ENCODE data around the gene CZIB.

Gene CZIB

DNA sequence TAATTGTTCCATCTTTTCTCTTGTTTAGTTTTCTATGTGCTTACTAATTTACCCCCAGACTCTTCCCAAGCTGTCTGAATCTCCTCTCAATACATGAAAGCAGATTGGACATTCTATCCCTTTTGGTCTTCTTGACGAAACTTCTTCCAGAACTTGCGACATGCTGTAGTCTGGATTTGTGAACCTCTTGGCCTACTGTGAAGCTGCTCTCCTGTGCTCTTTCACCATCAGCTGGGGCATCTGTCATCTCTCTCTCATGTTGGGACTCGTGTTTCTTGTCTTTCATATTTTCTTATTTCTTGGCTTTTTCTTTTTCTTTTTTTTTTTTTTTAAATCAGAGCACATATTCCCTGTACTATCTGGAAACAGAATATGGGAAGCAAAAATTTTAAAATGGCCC is 17.0 kb downstream of the CZIB start:
- peaks cover 55% of the 10 kb centered on the region for H3K36me3 ChIP-seq (ENCODE audit: control insufficient read depth, insufficient read depth, low read length, severe bottlenecking)

DNA sequence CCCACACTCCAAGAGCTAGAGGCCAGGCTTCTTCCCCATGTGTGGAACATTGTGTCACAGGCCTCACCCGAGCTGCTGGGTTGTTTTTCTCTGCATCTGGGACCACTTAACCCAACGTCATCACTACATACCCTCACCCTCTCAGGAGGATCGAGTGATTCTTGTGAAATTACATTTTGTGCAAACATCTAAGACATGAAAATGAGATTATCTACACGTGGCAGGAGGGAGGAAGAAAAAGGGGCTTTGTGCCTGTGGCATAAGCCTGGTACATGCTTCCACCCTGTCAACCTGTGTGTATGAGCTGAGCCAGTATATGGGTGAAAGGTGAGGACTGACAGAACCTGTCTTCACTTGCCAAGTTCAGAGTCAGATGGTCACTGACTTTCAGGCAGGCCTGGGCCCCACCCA is 22.2 kb downstream of the CZIB start:
- Histone ChIP-seq H3K4me3 (ENCODE audit: low read length) (peak overlapping the region; percentile 95), H3K4me1 (ENCODE audit: control insufficient read depth, insufficient read depth, low read length) (peaks cover 44% of the 10 kb centered on the region), H3K9me3 (ENCODE audit: control insufficient read depth, low read length) (no peaks in the 10 kb centered on the region), H3K27me3 (replicated peaks; ENCODE audit: control insufficient read depth, insufficient read depth, low read length) (no peaks in the 10 kb centered on the region), H3K9ac (ENCODE audit: low read length) (peak overlapping the region; percentile 97), H3K36me3 (ENCODE audit: control insufficient read depth, insufficient read depth, low read length, severe bottlenecking) (peaks cover 26% of the 10 kb centered on the region)
- peak; percentile 90 for DNase-seq (ENCODE audit: low read depth)

More for the DNA sequence above, 17.0 kb downstream of the CZIB start:
- Histone ChIP-seq H3K4me1 (ENCODE audit: control insufficient read depth, insufficient read depth, low read length) (peaks cover 45% of the 10 kb centered on the region), H3K27me3 (replicated peaks; ENCODE audit: control insufficient read depth, insufficient read depth, low read length) (no peaks in the 10 kb centered on the region), H3K9ac (ENCODE audit: low read length) (no peak overlapping the region), H3K9me3 (ENCODE audit: control insufficient read depth, low read length) (no peaks in the 10 kb centered on the region), H3K4me3 (ENCODE audit: low read length) (no peak overlapping the region)
- DNase-seq (ENCODE audit: low read depth), result peak; percentile 32

DNA sequence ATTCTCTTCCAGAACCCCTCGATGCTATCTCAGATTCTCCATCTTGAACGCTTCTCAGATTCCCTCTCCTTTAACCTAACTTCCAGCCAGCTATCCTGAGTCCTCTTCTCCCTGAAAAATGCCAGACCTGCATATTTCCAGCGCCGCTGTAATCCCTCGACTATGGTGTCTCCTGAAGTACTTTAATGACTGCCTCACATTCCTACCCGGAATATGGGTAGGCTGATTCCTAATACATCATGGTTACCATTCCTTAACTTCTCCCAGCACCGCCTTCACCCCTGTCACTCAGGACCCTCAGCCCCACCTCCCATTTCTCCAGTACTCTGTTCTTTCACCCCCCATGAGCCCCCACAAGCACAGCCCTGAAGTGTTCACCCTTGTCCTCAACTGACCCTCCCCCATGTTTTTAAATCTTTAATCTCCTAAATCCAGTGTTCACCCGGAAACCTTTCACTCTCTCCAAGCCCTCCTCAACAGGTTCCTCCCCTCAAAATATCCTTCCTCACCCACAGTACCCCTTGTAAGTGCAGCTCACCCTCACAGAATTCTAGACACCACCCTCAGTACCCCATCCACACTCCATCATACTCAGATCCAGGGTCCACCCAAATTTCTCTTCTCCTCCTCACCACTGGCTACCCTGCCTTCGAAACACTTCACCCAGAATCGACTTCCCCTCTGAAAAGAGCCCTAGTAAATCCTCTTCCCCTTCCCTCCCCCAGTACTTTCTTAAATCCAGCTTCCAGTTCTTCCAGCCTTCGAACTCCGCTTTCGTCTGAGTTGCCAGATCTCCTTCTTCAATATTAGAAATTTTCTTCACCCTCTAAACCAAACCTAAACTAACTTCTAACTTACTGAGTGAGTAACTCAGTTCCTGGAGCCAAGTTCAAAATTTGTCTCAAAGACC is 22.9 kb downstream of the CZIB start:
- no peaks in the 10 kb centered on the region for H3K27me3 ChIP-seq (replicated peaks; ENCODE audit: control insufficient read depth, insufficient read depth, low read length)
- peak overlapping the region; percentile 95 for H3K4me3 ChIP-seq (ENCODE audit: low read length)
- no peaks in the 10 kb centered on the region for H3K9me3 ChIP-seq (ENCODE audit: control insufficient read depth, low read length)
- peaks cover 41% of the 10 kb centered on the region for H3K4me1 ChIP-seq (ENCODE audit: control insufficient read depth, insufficient read depth, low read length)
- H3K9ac ChIP-seq (ENCODE audit: low read length), result peak overlapping the region; percentile 97
- H3K36me3 ChIP-seq (ENCODE audit: control insufficient read depth, insufficient read depth, low read length, severe bottlenecking), result peaks cover 19% of the 10 kb centered on the region
- DNase-seq (ENCODE audit: low read depth), result peak; percentile 60

- Histone ChIP-seq H3K9me3 (ENCODE audit: control insufficient read depth, low read length) (no peaks in the 10 kb centered on the region), H3K4me1 (ENCODE audit: control insufficient read depth, insufficient read depth, low read length) (peaks cover 41% of the 10 kb centered on the region), H3K36me3 (ENCODE audit: control insufficient read depth, insufficient read depth, low read length, severe bottlenecking) (peaks cover 10% of the 10 kb centered on the region), H3K9ac (ENCODE audit: low read length) (peak within 1 kb of the TSS; percentile 97), H3K4me3 (ENCODE audit: low read length) (peak within 1 kb of the TSS; percentile 95), H3K27me3 (replicated peaks; ENCODE audit: control insufficient read depth, insufficient read depth, low read length) (no peaks in the 10 kb centered on the region)
- DNase-seq (ENCODE audit: low read depth), result peak; percentile 97
Observed at GRCh38 chr1:53196485-53197290, 23.7 kb downstream of the CZIB start, which contains the start of gene CPT2. Gene CPT2, plus strand, starts transcription at chr1:53196824. Its CDS starts 120 bp downstream, at chr1:53196944.

- DNase-seq (ENCODE audit: low read depth), result no peak
- Histone ChIP-seq H3K36me3 (ENCODE audit: control insufficient read depth, insufficient read depth, low read length, severe bottlenecking) (peaks cover 4% of the 10 kb centered on the region), H3K9me3 (ENCODE audit: control insufficient read depth, low read length) (no peaks in the 10 kb centered on the region), H3K4me1 (ENCODE audit: control insufficient read depth, insufficient read depth, low read length) (peaks cover 41% of the 10 kb centered on the region), H3K27me3 (replicated peaks; ENCODE audit: control insufficient read depth, insufficient read depth, low read length) (no peaks in the 10 kb centered on the region), H3K9ac (ENCODE audit: low read length) (peak overlapping the region; percentile 97), H3K4me3 (ENCODE audit: low read length) (peak overlapping the region; percentile 95)
Observed at GRCh38 chr1:53196017-53196484, 24.4 kb downstream of the CZIB start.

- peak overlapping the region; percentile 97 for H3K9ac ChIP-seq (ENCODE audit: low read length)
- DNase-seq (ENCODE audit: low read depth), result no peak
- peak overlapping the region; percentile 95 for H3K4me3 ChIP-seq (ENCODE audit: low read length)
- H3K36me3 ChIP-seq (ENCODE audit: control insufficient read depth, insufficient read depth, low read length, severe bottlenecking), result no peaks in the 10 kb centered on the region
- H3K9me3 ChIP-seq (ENCODE audit: control insufficient read depth, low read length), result no peaks in the 10 kb centered on the region
- H3K4me1 ChIP-seq (ENCODE audit: control insufficient read depth, insufficient read depth, low read length), result peaks cover 41% of the 10 kb centered on the region
- H3K27me3 ChIP-seq (replicated peaks; ENCODE audit: control insufficient read depth, insufficient read depth, low read length), result no peaks in the 10 kb centered on the region
Observed at GRCh38 chr1:53195246-53196016, 25.0 kb downstream of the CZIB start.

GRCh38 chr1:53190210-53190611 is 30.2 kb downstream of the CZIB start:
- Histone ChIP-seq H3K36me3 (ENCODE audit: control insufficient read depth, insufficient read depth, low read length, severe bottlenecking) (no peaks in the 10 kb centered on the region), H3K9ac (ENCODE audit: low read length) (no peak overlapping the region), H3K9me3 (ENCODE audit: control insufficient read depth, low read length) (no peaks in the 10 kb centered on the region), H3K4me3 (ENCODE audit: low read length) (no peak overlapping the region), H3K4me1 (ENCODE audit: control insufficient read depth, insufficient read depth, low read length) (peaks cover 22% of the 10 kb centered on the region), H3K27me3 (replicated peaks; ENCODE audit: control insufficient read depth, insufficient read depth, low read length) (no peaks in the 10 kb centered on the region)
- no peak for DNase-seq (ENCODE audit: low read depth)

DNA sequence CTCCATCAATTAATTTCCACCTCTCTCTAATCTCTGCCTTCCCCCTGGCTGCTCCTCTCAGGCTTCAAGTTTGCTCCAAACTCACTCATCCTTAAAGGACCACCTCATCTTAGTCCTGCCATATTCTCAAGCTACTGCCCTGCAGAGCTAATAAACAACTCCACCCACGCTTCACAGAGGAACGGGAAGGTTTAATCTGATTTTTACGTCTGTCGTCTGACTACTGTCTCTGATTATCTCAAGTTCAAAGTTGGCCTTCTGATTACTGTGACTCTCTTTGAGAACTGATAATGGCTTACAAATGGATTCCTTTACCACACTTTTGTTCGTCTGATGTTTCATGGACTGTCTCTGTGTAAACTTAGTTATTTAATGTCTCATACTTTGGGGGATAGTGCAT is 31.4 kb downstream of the CZIB start:
- Histone ChIP-seq H3K9me3 (ENCODE audit: control insufficient read depth, low read length) (no peaks in the 10 kb centered on the region), H3K9ac (ENCODE audit: low read length) (no peak overlapping the region), H3K36me3 (ENCODE audit: control insufficient read depth, insufficient read depth, low read length, severe bottlenecking) (no peaks in the 10 kb centered on the region), H3K4me1 (ENCODE audit: control insufficient read depth, insufficient read depth, low read length) (peaks cover 14% of the 10 kb centered on the region), H3K4me3 (ENCODE audit: low read length) (no peak overlapping the region), H3K27me3 (replicated peaks; ENCODE audit: control insufficient read depth, insufficient read depth, low read length) (no peaks in the 10 kb centered on the region)
- no peak for DNase-seq (ENCODE audit: low read depth)

GRCh38 chr1:53188099-53188498 is 32.3 kb downstream of the CZIB start:
- H3K4me3 ChIP-seq (ENCODE audit: low read length), result no peak overlapping the region
- H3K9ac ChIP-seq (ENCODE audit: low read length), result no peak overlapping the region
- H3K36me3 ChIP-seq (ENCODE audit: control insufficient read depth, insufficient read depth, low read length, severe bottlenecking), result no peaks in the 10 kb centered on the region
- no peaks in the 10 kb centered on the region for H3K9me3 ChIP-seq (ENCODE audit: control insufficient read depth, low read length)
- no peaks in the 10 kb centered on the region for H3K27me3 ChIP-seq (replicated peaks; ENCODE audit: control insufficient read depth, insufficient read depth, low read length)
- peaks cover 23% of the 10 kb centered on the region for H3K4me1 ChIP-seq (ENCODE audit: control insufficient read depth, insufficient read depth, low read length)
- no peak for DNase-seq (ENCODE audit: low read depth)

GRCh38 chr1:53187401-53187800 is 33.0 kb downstream of the CZIB start:
- Histone ChIP-seq H3K9ac (ENCODE audit: low read length) (no peak overlapping the region), H3K4me3 (ENCODE audit: low read length) (no peak overlapping the region), H3K4me1 (ENCODE audit: control insufficient read depth, insufficient read depth, low read length) (peaks cover 30% of the 10 kb centered on the region), H3K36me3 (ENCODE audit: control insufficient read depth, insufficient read depth, low read length, severe bottlenecking) (no peaks in the 10 kb centered on the region), H3K27me3 (replicated peaks; ENCODE audit: control insufficient read depth, insufficient read depth, low read length) (no peaks in the 10 kb centered on the region), H3K9me3 (ENCODE audit: control insufficient read depth, low read length) (no peaks in the 10 kb centered on the region)
- no peak for DNase-seq (ENCODE audit: low read depth)
